ENCODE results near the gene STARD9.
"Not testable (repeated sequence)": the region's sequence is repeated elsewhere in the genome, so short reads cannot be mapped to it uniquely, and the experiment has no call there.

DNA sequence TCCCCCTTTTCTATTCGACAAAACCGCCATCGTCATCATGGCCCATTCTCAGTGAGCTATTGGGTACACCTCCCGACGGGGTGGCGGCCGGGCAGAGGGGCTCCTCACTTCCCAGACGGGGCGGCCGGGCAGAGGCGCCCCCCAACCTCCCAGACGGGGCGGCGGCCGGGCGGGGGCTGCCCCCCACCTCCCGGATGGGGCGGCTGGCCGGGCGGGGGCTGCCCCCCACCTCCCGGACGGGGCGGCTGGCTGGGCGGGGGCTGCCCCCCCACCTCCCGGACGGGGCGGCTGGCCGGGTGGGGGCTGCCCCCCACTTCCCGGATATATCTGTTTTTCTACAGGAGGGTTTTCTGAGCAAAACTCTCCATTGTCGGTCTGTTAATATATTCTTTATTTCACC, 25.9 kb downstream of the STARD9 start:
- TF ChIP-seq POLR2A (IDR thresholded peaks at IDR 0.05; ENCODE audit: low read depth, low read length); CTCF (conservative IDR thresholded peaks at IDR 0.05; ENCODE audit: low read depth, low read length); MXI1 (IDR thresholded peaks at IDR 0.05; ENCODE audit: borderline replicate concordance, low read depth, low read length): not testable (repeated sequence)
- TF ChIP-seq, protein P1, sequence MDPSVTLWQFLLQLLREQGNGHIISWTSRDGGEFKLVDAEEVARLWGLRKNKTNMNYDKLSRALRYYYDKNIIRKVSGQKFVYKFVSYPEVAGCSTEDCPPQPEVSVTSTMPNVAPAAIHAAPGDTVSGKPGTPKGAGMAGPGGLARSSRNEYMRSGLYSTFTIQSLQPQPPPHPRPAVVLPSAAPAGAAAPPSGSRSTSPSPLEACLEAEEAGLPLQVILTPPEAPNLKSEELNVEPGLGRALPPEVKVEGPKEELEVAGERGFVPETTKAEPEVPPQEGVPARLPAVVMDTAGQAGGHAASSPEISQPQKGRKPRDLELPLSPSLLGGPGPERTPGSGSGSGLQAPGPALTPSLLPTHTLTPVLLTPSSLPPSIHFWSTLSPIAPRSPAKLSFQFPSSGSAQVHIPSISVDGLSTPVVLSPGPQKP (IDR thresholded peaks at IDR 0.05; ENCODE audit: borderline replicate concordance, low read depth, low read length), result not testable (repeated sequence)

All from IMR-90 (cell line).